Endothelial cell of umbilical vein (primary cell): Measurements from ENCODE around the gene UGT1A7.
"Not testable (repeated sequence)": the region's sequence is repeated elsewhere in the genome, so short reads cannot be mapped to it uniquely, and the experiment has no call there.

ENCODE experiments used
- CTCF ChIP-seq, 2 donors: IDR thresholded peaks; 1 replicate in 1 of 2; 2 replicates in 1 of 2; pipeline ENCODE4 v1.5.1; 2011; ENCODE audit warnings: low read length in 2 of 2, mild to moderate bottlenecking in 2 of 2, moderate library complexity in 2 of 2, control low read depth in 1 of 2, inconsistent platforms in 1 of 2, low read depth in 1 of 2; ENCODE audit not compliant: insufficient read depth in 1 of 2; ENCODE audit errors: extremely low read depth in 1 of 2
- EZH2 ChIP-seq: IDR thresholded peaks from 2 replicates; pipeline ENCODE4 v1.6.1; 2012; ENCODE audit warnings: borderline replicate concordance, low read depth, mild to moderate bottlenecking, moderate library complexity, low read length, inconsistent platforms; ENCODE audit not compliant: severe bottlenecking
- JUN ChIP-seq: IDR thresholded peaks from 2 replicates; pipeline ENCODE4 v1.6.1; 2011; ENCODE audit warnings: borderline replicate concordance, low read depth; ENCODE audit not compliant: insufficient read length, insufficient read depth
- MAX ChIP-seq: IDR thresholded peaks from 2 replicates; pipeline ENCODE4 v1.6.1; 2011; ENCODE audit not compliant: insufficient read depth, insufficient read length
- MYC ChIP-seq: IDR thresholded peaks from one replicate; pipeline ENCODE4 v1.6.1; 2011; ENCODE audit warnings: mild to moderate bottlenecking, low read depth, low read length
- POLR2A ChIP-seq: IDR thresholded peaks from 2 replicates; pipeline ENCODE4 v1.6.1; 2012; ENCODE audit warnings: low read depth, mild to moderate bottlenecking, control low read depth, low read length
- POLR2AphosphoS5 ChIP-seq: IDR thresholded peaks from 2 replicates; pipeline ENCODE4 v1.6.1; 2012; ENCODE audit warnings: low read depth, mild to moderate bottlenecking, control low read depth, low read length, moderate library complexity; ENCODE audit not compliant: insufficient read depth

- TF ChIP-seq CTCF (IDR thresholded peaks at IDR 0.05; ENCODE audit: extremely low read depth in 1 of 2, insufficient read depth in 1 of 2, low read depth in 1 of 2, low read length in 2 of 2); POLR2A; POLR2AphosphoS5; EZH2; JUN; MAX; MYC: not testable (repeated sequence)
Measured at GRCh38 chr2:233700842-233701241, 19.1 kb downstream of the UGT1A7 start.
